HG03095 (cell line): ENCODE data around the gene HUWE1.

Experiments used
- ATAC-seq: cut with Tn5 transposase; IDR thresholded peaks from one replicate; pipeline ENCODE4 v1.9.1; 2021; ENCODE audit warnings: moderate library complexity; ENCODE audit not compliant: unreplicated experiment

Gene HUWE1

GRCh38 chrX:53621418-53621986, 65.0 kb downstream of the HUWE1 start:
- no peak for ATAC-seq

DNA sequence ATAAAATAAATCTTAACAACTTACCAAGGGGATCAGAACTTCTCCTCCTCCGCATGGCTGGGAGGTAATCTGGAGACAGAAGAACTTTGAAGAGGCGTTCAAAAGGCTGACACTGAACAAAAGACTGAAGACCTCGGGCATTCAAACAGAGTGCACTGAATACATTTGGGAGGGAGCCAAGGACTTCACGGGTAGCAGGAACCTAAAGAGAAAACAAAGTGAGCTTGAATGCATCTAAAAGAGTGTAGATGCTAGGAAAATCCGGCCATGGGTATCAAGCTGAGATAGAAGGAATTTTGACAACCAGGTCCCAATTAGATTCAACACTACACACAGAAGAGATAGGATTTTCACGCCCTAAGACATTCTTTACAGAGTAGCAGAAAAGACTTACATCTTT, 69.6 kb downstream of the HUWE1 start:
- no peak for ATAC-seq

GRCh38 chrX:53606456-53606855, 80.1 kb downstream of the HUWE1 start:
- ATAC-seq, result no peak

GRCh38 chrX:53605004-53605403, 81.5 kb downstream of the HUWE1 start:
- no peak for ATAC-seq

DNA sequence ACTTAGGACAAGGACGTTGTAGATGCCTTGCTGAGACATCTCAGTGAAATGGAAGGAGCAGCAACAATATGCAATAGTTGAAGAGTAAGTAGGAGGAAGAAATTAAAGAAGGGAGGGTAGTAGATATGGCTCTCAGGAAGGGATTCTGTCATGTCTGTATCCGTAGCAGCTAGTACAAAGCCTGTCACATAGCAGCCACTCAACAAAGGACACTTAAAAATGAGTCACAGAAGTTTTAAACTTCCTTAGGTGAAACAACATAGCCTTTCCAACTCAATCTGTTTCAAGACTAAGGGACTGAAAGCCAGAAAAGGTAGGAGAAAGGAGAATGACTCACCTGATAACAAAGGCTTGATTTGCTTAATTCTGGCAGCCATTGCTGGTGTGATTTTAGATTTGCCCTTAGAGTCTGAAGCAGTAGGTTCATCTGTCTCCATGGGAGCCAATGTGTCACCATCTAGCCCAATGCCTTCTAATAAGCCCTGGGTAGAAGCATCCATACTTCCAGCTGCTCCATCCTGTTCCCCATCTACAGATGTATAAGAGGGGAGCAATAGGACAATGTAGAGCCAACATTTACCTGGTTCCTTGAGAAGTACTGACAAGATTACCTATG, 86.6 kb downstream of the HUWE1 start:
- no peak for ATAC-seq

DNA sequence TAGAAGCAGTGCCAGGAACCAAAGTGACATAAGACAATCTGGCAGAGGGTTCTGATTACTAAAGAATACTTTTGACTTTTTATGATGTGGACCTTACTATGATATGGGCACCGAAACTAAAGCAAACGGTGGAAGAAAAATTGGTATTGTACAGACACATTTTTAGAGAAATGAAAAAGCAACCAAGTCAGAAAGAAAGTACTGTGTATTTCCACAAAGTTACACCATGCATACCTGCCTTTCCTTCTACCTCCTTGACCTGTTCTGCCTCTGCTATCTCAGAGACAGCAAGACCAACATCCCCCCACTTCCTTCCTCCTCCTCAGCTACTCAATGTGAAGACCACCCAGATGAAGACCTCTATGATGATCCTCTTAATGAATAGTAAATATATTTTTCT, 88.3 kb downstream of the HUWE1 start:
- no peak for ATAC-seq

DNA sequence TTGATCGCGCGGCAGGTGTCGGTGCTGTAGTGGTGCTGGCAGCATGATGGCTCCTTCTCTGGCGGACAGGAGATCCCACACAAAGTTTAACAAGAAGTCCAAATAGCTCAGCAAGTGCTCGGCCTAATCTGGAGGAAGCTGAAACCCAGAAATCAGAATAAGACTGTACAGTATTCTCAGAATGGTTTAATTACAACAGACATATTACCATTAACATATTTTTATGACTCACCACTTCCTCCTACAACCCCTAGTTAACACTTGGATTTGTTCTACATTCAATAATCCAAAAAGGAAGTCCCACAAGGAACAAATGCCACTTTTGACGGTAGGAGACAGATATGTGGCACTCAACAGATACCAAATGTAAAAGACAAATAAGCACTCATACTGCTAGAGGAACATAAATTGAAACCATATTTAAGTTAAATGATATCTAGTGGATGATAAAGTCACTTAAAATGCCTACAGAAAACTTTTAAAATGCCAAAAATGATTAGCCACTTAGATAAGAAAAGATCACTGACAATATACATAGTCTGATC, 91.2 kb downstream of the HUWE1 start:
- no peak for ATAC-seq

- no peak for ATAC-seq
Measured at GRCh38 chrX:53594354-53594753, 92.2 kb downstream of the HUWE1 start.

DNA sequence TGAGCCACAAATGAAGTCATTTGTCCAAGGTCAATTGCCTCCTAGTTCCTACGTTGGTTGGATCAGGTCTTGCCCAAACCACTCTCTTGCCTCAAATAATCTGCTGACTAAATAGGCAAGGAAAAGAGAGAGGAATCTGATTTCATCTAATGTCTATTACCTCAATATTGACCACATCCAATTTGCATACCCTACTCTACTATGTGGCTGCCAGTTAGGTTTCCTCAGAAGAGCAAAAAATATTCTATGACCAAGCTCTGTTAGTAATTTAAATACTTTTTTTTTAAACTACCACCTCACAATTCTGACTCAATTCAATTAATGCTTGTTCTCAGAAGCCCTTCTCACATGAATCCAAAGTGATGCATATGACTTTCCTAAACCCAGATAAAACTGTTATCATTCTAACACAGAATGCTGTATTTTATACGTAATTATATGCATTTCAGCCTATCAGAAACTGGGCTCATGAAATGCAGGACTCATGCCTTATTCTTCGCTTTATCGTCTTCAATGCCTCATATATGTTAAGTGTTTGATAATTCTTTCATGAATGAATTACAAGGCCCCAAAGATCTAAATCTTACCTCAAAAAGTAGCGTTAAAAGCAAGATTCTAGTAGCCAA, 98.6 kb downstream of the HUWE1 start:
- ATAC-seq, result no peak

- ATAC-seq, result no peak
Measured at GRCh38 chrX:53584891-53585290, 101.6 kb downstream of the HUWE1 start.

DNA sequence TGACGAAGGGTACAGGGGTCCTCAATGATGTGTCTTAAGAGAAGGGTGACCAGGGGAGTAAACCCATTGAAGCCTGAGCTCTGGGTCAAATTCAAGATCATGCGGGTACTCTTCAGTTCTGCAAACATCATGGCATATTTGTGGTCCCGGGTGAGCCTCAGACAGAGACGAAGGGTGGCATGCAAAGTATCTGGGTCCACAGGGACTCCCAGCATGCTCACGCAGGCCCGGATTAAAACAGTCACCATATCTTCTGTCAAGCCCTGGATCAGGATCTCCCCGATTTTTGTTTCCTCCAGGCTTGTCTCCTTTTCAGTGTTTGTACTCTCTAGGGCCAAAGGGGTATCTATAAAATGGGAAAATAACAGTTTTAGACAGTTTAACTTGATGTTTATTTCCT, 102.9 kb downstream of the HUWE1 start:
- ATAC-seq, result no peak

DNA sequence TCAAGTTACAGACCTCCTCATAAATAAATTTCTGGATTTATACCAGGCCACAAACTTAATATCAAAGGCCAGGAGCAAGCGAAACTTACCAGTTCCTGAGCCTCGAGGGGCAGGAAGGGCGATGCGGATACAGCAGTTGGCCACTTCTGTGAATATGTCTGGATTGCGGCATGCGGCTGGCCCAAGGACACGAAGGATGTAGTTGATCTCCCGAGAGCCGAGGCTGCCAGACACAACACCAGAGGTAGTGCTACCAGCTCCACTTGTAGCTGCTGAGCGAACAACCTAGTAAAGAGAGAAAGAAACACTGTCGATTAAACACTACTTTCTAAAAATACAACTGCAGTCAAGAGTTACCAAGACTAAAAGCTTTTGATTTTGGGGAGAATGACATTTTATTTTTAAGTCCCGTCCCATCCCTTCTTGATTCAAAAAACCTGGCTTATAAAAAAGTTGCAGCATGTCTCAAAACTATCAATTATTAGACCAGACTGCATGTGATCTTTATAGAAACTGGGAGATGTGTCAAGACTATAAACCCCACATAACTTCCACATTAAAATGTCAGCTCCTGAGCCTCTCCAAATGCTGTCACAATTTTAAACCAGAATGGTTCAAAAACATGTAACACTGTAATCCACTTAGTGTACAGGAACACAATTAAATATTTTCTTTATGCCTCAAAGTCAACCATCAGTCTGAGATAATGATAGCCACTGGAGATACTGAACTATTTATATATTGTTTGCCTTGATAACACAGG, 105.6 kb downstream of the HUWE1 start:
- ATAC-seq, result no peak

- ATAC-seq, result no peak
Measured at GRCh38 chrX:53571494-53571893, 115.0 kb downstream of the HUWE1 start.

- no peak for ATAC-seq
Measured at GRCh38 chrX:53563324-53563723, 123.2 kb downstream of the HUWE1 start.

DNA sequence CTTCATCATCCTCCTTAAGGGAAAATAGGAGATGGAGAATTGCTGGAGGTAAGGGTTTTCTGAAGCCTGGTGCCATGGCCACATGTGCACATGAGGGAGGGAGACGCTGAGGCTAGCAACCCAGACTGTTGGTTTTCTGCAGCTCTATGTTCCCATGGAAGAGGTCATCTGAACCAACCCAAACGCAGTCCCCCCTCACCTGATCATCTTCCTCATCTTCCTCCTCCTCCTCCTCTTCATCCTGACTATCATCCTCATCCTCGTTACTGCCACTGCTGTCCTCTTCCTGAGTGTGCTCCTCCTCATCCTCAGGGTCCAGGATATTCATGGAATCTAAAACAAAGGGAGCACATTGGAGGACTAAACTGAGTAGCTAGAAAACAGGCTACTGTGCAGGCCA, 124.6 kb downstream of the HUWE1 start:
- ATAC-seq, result no peak

DNA sequence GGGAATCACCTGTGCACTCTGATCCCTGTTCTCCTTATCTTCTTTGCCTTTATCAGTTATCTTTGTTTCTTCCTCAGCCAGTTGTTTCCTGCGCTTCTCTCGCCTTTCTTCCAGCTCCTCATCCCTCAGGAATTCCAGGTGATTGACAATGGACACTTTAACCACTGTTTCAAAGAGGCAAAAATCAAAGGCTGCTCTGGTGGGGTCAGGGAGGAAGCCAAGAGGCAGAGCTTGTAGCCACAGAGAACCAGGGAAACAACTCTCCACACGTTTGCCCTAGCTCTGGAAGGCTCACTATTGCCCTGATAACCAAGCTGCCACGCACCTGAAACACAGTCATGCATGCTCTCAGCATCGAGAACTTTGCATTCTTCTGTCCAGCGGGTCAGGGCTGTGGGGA, 127.9 kb downstream of the HUWE1 start:
- no peak for ATAC-seq

DNA sequence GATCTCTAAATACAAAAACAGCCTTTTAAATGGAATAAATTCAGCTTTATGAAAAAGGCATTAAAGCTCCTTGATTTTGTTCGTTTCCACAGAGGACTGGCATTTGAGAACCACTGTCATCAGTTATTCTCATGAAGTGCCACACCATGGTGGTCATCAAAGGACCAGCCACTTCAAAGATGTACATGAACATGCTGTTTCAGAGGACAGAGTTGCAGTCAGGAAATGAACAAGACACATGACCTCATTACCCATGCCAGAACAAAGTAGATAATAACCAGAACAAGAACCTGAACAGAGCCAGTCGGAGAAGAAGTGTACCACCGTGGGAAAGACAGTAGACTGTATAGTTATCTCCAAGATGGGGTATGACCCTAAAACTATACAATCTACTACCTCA, 129.7 kb downstream of the HUWE1 start:
- ATAC-seq, result no peak

DNA sequence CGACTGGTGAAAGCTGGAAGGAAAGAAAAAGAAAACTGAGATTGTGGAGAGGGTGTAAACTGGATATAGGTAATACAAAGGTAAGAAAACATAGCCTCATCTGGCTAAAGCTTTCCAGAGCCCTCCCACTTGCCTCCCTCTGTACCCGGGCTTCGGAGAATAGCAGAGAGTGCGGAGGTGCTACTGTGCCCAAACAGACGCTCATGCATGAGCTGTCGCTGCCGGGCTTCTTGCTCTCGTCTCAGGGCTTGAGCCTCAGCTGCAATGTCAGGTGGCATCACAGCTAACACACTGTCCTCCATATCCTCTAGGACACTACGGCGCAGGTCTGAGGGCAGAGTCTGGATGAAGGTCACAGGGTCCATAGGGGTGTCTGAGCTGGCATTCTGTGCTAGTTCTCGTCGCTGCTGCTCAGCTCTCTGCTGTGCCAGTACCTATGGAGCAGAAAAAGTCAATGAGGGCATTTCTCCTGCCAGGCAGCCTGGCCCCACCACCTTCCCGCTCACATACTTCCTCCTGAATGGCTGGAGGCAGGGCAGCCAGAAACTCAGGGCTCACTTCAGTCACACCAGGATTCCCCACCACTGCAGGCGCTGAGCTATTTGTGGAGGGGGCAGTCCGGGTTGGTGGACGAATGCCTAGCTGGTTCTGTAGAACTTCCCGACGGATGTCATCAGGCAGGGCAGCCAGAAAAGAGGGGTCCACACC, 135.6 kb downstream of the HUWE1 start:
- no peak for ATAC-seq

GRCh38 chrX:53547668-53548067, 138.9 kb downstream of the HUWE1 start:
- no peak for ATAC-seq

- no peak for ATAC-seq
Measured at GRCh38 chrX:53544936-53545335, 141.6 kb downstream of the HUWE1 start.

DNA sequence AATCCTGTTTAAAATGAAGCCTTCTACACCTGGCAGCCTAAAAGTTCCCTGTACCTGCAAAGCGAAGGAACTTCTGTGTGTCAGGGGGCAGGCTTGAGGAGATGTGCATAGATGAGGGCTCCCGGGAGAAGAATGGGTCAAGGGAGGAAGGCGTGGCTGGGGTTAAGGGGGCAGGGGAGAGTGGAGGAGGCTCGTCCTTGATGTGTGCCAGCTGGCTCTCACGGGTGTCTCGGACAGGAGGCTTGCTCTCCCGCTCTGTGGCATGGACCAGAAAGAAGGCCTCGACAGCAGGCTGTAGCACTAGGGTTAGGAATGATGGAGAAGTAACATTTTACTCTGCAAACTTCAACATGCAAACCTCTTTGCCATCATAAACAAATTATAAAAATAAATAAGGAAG, 147.7 kb downstream of the HUWE1 start:
- ATAC-seq, result no peak
